Measurements from ENCODE around the gene RERE.
"Not testable (repeated sequence)": the region's sequence is repeated elsewhere in the genome, so short reads cannot be mapped to it uniquely, and the experiment has no call there.

RERE gene

DNA sequence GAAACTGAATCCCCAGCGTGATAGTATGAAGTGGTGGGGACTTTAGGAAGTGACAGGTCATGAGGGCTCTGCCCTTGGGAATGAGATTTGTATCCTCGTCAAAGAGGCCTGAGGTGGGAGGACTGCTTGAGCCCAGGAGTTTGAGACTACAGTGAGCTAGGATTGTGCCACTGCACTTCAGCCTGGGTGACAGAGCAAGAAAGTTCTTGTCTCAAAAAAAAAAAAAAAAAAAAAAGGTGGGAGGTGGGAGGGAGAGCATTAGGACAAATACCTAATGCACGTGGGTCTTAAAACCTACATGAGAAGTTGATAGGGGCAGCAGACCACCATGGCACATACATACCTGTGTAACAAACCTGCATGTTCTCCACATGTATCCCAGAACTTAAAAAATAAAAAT, 24.0 kb upstream of the RERE start:
- DNase-seq (ENCODE audit: low spot score): no peak

GRCh38 chr1:8839990-8840389, 22.6 kb upstream of the RERE start:
- no peak for DNase-seq (ENCODE audit: low spot score)

DNA sequence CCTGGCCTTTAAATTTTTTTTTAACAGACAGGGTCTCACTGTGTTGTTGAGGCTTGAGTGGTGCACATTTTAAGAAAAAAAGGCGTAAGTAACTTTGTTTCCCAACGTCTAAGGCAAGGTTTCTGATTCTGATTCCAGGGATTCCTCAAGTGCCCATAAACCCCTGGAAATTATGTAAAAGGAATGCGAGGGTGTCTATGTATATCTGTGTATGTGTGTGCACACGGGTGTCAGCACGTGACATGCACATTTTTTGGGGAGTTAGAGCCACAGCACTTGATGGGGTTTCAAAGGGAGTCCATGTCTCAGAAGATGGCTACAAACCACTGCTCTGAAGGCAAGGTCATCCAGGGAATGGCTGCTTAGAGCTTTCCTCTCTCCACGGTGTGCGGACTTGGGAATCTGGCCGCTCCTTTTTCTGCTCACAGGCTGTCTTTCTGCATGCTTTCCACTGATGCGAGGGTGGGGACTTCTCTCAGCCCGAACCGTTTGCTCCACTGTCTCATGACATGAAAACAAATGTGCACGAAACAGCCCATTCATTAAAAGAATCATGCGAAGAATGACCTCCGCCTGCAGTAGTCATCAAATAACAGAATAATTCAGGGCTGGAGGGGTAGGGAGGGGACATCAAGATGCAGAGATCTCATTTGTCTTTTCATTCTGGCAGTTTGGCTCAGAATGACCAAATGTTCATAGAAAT, 18.7 kb upstream of the RERE start:
- no peak for DNase-seq (ENCODE audit: low spot score)

DNA sequence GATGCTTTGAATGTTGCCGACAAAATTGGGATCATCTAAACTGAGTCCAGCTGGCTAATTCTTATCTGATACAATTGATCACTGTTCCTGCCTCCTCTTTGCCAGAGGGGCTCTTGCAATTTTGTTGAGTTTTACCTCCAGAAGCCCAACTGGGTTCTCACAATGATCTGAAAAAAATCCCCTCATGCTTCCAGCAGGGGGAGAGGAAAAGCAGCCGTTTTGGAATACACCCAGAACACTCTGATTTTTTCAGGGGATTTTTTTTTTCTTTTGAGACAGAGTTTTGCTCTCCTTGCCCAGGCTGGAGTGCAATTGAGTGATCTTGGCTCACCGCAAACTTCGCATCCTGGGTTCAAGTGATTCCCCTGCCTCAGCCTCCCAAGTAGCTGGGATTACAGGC, 13.9 kb upstream of the RERE start:
- no peak for DNase-seq (ENCODE audit: low spot score)

DNA sequence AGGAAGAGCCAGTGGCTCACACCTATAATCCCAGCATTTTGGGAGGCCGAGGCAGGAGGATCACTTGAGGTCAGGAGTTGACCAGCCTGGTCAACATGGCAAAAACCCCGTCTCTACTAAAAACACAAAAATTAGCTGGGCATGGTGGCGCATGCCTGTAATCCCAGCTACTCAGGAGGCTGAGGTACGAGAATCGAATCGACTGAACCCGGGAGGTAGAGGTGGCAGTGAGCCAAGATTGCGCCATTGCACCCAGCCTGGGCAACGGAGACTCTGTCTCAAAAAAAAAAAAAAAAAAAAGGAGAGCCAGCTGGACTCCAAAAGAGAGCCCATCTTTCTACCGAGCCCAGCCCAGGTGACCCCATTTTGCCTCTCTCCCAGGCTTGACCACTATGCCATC, 13.3 kb upstream of the RERE start:
- DNase-seq (ENCODE audit: low spot score): not testable (repeated sequence)

DNA sequence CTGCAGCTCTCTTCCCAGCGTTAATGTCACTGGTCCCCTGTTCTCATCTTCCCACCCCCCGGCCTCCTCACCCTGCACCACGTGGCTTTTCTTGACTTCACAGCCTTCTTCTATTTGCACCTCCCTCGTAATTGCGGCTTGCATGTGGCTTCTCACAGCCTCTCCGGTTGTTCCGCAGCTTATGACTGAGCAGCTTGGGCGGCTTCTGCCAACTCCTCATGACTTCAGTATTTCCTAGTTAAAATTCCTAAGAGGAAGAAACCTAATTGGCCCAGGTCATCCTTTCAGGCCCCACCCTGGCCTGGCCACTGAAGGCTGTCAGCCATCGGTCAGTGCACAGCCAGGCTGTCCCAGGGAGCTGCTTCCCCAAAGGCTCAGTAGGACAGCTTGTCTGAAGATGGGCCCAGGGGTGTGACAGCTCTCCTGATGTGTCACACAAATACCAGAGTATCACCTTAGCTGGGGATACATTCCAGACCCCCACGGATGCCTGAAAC, 8.6 kb upstream of the RERE start:
- no peak for DNase-seq (ENCODE audit: low spot score)

- no peak for DNase-seq (ENCODE audit: low spot score)
Observed at GRCh38 chr1:8823295-8823664, 5.8 kb upstream of the RERE start.

DNA sequence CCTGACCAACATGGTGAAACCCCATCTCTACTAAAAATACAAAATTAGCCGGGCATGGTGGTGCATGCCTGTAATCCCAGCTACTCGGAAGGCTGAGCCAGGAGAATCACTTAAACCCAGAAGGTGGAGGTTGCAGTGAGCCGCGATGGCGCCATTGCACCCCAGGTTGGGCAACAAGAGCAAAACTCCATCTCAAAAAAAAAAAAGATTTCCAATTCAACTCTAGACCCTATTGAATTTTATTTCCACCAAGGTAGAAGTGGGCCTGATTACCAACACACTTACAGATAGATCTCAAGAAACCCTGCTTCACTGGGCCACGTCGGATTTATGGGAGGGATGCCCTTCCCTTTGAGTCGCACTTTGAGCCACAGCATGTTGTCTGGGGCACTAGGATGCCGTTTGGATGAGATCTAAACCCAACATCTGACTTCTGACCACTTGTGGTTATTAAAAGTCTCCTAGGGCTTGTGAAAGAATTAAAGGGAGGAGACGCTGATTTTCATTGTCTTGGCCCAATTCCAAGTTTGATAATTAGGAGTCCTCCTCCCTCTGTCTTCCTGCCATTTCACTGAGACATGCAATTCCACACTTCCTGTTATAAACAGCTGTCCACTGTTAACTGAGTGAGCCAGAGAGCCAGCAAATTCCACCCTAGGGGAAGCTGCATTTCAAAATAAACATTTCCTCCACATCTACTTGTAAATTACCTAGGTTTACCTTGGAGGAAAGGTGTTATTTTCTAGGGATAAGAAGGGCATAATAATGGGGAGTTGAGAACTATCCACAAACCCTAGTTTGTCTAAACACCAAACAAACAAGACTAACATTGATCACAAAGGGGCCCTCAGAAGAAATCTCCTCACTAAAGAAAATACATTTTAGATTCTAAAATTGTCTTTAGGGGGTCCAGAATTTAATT, 5.2 kb upstream of the RERE start:
- no peak for DNase-seq (ENCODE audit: low spot score)

DNA sequence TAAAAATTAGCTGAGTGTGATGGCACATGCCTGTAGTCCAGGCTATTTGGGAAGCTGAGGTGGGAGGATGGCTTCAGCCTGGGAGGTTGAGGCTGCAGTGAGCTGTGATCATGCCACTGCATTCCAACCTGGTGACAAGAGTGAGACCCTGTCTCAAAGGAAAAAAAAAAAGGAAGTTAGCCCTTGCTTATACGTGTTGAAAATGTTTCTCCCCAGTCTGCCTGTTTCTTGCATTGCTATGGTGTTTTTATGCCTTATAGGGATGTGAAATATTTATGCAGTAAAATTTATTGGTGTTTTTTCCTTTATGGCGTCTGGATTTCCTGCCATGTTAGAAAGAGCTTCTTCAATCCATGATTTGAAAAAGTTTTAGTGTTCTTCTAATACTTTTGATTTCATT, 3.6 kb upstream of the RERE start:
- no peak for DNase-seq (ENCODE audit: low spot score)

DNA sequence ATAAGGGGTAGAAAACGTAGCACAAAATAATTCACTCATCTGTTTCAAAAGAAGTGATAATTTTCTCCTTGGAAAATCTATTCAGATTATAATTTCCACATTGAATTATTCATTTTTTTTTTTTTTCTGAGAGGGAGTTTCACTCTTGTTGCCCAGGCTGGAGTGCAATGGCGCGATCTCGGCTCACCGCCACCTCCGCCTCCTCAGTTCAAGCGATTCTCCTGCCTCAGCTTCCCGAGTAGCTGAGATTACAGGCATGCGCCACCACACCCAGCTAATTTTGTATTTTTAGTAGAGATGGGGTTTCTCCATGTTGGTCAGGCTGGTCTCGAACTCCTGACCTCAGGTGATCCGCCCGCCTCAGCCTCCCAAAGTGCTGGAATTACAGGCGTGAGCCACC, 1.3 kb upstream of the RERE start:
- DNase-seq (ENCODE audit: low spot score): not testable (repeated sequence)

- DNase-seq (ENCODE audit: low spot score): no peak
Observed at GRCh38 chr1:8818325-8818775, 910 bp upstream of the RERE start.

- DNase-seq (ENCODE audit: low spot score): no peak
Observed at GRCh38 chr1:8816831-8817411, 519 bp downstream of the RERE start.

GRCh38 chr1:8816264-8816663, 1.2 kb downstream of the RERE start:
- DNase-seq (ENCODE audit: low spot score): no peak

DNA sequence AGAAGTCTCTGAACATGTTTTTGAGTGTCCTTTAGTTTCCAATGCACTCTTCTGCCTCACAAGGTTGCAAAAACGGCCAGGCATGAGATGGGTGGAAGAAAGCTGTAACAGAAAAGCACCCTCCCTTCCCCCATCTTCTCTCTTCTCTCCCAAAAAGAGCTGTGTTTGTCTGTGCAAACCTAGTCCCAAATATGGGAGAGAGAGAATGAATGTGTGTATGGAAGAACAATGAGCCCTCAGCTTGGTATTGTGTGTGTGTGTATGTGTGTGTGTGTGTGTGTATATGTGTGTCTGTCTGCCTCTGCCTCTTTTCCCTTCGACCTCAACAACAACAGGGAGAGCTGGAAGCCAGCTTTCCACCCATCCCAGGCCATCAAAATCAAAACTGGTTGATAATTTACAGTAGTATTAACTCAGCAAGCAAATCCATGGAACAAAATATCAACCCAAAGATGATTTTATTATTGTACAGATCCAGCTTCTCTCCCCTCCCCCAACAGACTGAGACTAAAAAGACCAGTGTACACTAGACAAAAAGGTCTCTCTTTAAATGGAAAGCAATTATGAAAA, 1.8 kb downstream of the RERE start:
- DNase-seq (ENCODE audit: low spot score): no peak

GRCh38 chr1:8814865-8815264, 2.6 kb downstream of the RERE start:
- no peak for DNase-seq (ENCODE audit: low spot score)

GRCh38 chr1:8813991-8814390, 3.4 kb downstream of the RERE start:
- no peak for DNase-seq (ENCODE audit: low spot score)

DNA sequence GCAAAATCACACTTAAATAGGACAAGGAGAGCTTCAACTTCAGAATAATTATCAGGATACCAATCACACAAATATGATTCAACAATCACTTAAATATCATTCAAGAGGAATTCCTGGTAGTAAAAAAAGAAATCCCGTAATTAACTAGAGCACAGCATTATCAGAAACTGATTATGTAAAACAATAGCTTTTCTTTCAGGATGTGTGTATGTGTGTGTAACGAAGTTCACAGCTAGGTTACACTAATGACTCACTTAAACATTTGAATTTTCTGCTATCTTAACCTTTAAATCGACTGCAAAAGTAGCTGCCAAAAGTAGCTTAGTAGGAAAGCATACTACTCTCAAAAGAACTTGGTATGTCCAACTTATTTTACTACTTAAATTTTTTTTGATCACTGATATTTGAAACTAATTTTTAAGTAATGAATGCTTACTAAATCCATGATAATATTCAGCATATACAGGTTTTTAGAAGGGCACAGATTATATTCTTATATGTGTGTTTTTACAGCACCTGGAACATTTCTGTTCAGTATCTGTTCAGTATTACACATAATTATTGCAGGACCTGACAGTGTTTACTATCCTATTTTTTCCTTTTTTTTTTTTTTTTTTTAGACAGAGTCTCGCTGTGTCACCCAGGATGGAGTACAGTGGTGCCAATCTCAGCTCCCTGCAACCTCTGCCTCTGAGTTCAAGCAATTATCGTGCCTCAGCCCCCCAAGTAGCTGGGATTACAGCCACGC, 4.2 kb downstream of the RERE start:
- no peak for DNase-seq (ENCODE audit: low spot score)

DNA sequence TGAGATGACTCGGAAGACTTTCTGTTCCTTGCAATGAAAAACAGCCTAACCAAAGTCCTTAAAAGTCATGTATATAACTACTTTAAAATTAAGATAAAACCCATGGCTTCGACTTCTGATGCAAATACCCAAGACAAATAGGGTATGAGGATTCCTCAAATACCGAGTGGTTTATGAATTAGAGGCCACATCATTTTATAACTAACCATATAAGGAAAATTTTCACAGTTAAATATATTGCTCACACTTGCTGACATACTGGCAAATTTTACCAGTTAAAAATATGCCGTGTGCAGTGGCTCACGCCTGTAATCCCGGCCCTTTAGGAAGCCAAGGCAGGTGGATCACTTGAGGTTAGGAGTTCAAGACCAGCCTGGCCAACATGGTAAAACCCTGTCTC, 5.4 kb downstream of the RERE start:
- no peak for DNase-seq (ENCODE audit: low spot score)

DNA sequence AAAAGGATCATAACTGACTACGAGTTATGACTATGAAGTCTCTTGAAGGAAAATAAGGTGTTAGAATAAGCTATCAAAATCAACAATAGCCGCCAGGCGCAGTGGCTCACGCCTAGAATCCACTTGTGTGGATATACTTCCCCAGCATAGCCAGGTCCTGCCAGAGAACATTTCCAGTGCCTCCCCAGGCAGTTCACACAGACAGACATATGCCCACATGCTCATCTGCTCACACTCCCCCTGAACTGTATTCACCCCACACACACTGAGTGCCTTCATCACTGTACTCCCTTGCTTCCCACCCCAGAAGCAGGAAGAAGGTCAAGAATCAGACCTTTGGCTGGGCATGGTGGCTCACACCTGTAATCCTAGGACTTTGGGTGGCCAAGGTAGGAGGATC, 6.5 kb downstream of the RERE start:
- no peak for DNase-seq (ENCODE audit: low spot score)

DNA sequence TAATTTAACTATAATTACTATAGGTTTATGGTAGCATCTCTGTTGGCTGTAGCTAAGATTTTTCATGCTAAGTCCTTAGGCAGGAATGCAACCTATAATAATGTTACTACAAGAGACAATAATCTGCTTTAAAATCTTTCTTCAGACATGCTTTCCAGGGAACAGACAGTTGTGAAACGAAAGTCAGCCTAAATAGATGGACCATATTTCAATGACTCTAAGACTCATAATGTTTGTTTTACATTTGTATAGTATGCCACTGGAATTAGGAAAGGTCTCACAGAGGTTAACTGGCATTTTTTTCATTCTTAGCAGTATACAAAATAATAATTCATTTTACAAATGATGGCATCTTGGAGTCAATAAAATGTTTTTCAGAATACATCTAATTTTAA, 8.1 kb downstream of the RERE start:
- no peak for DNase-seq (ENCODE audit: low spot score)

DNA sequence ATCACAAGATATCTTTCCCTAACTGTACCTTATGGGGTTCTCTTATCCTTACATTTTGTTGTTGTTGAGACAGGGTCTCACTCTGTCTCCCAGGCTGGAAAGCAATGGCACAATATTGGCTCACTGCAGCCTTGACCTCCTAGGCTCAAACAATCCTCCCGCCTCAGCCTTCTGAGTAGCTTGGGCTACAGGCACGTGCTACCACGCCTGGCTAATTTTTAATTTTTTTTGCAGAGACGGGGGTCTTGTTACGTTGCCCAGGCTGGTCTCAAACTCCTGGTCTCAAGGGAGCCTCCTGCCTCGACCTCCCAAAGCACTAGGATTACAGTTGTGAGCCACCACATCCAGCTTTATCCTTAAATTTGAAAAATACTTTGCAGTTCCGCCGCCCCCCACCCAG, 10.4 kb downstream of the RERE start:
- DNase-seq (ENCODE audit: low spot score): no peak

DNA sequence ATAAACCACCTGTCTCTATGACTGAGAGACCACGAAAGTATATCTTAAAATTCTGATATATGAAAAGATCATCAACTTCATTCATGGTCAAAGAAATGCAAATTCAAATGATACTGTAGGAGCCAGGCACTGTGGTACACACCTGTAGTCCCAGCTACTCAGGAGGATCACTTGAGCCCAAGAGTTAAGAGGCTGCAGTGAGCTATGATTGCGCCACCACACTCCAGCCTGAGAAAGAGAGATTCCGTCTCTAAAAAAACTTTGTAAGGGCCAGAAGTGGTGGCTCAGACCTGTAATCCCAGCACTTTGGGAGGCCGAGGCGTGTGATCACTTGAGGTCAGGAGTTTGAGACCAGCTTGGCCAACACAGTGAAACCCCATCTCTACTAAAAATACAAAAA, 17.0 kb downstream of the RERE start:
- DNase-seq (ENCODE audit: low spot score): no peak

Data from left forelimb (tissue), 1 donor.